GM18951 (cell line): ENCODE results near the gene DERA.
"Not testable (repeated sequence)": the region's sequence is repeated elsewhere in the genome, so short reads cannot be mapped to it uniquely, and the experiment has no call there.

Source experiments
- POLR2A ChIP-seq: IDR thresholded peaks from 4 replicates; pipeline ENCODE4 v1.6.1; 2011; ENCODE audit warnings: mild to moderate bottlenecking; ENCODE audit not compliant: insufficient read length, insufficient read depth; ENCODE audit errors: extremely low read depth
- in situ Hi-C: fragments of 300-500 bp; cut with MboI; formaldehyde crosslinking; loops from one replicate; pipeline ENCODE4 v1.12.0; 2022; ENCODE audit warnings: low sequenced_read_pairs, mixed read lengths, inconsistent platforms; ENCODE audit not compliant: unreplicated experiment

The DERA gene

GRCh38 chr12:15984097-15984800 lies 73.1 kb downstream of the DERA start:
- in situ Hi-C loops = no loop called here
- TF ChIP-seq POLR2A = no peak

- in situ Hi-C loops = no loop called here
- TF ChIP-seq POLR2A = no peak
These were observed 73.8 kb downstream of the DERA start for GRCh38 chr12:15984963-15985362.

DNA sequence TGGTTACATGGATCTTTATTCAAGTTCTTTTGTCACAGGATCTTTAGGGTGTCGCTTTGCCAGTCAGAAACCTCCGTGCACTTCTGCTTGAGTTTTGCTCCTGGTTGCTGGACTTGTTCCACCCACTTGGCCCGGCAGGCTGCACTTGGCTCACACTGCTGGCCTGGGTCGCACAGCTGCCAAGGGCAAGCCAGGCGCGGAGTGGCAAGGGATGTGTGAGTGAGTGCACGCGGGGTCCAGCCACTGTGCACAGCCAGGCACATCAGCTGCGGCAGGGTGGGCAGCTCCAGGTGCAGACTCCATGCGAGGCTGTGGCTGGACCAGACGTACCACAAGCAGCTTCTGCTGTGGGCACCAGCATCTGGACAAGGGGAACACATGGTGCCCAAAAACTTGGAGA lies 76.6 kb downstream of the DERA start:
- in situ Hi-C loops = no loop called here
- no peak for TF ChIP-seq POLR2A

- in situ Hi-C loops = no loop called here
- TF ChIP-seq POLR2A = no peak
These were observed 78.0 kb downstream of the DERA start for GRCh38 chr12:15988983-15989755.

GRCh38 chr12:15995801-15996200 lies 84.7 kb downstream of the DERA start:
- TF ChIP-seq POLR2A = no peak
- in situ Hi-C loops = no loop called here

GRCh38 chr12:15996254-15996653 lies 85.1 kb downstream of the DERA start:
- in situ Hi-C loops = no loop called here
- TF ChIP-seq POLR2A = no peak

DNA sequence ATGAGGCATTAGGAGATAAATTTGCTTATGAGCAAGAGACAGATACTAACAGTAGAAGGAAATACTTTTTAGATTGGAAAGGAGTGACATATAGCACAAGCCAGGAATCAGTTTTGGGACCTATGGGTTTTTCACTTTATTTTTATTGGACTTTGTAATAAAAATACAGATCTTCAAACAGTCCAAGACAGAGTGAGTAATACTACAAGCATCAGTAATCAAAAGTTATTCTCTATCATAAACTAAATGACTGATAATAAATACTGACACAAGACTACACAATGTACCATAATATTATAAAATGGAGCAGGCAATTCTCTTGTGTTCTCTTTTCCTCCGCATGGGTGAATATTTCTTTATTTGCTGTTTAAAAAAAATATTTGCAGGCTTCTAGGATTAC lies 85.8 kb downstream of the DERA start:
- no peak for TF ChIP-seq POLR2A
- in situ Hi-C loops = no loop called here

DNA sequence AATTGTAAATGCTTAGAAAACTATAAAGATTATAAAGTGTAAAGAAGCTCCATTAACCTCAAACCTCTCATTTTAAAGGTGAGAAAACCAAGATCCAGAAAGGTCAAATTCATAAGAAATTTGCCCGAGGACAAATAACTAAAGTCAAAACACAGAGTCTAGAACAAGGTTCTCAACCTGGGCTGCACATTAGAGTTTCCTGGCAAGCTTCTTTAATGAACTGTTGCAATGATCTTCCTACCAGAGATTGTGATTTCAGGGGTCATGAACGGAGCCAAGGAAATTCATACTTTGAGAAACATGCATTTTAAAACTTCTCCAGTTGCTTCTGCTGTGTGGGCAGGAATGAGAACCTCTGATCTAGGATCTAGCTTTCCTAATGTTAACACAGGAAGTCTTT lies 86.8 kb downstream of the DERA start:
- in situ Hi-C loops = no loop called here

DNA sequence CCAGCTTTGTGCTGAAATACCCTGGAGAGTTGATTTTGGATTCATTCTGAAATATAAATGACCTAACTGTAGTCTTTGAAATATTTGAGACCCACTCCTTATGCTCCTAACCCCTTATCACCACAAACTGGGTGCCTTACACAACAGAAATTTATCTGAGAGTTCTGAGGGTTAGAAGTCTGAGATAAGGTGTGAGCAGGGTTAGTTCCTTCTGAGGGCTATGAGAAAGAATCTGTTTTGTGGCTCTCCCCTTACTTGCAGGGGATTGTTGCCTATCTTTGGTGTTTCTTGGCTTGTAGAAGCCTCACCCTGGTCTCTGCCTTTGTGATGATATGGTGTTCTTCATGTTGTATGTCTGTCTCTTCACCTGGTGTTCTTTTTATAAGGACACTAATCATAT lies 91.7 kb downstream of the DERA start:
- in situ Hi-C loops = no loop called here
- no peak for TF ChIP-seq POLR2A

More for the DNA sequence above, 86.8 kb downstream of the DERA start:
- TF ChIP-seq POLR2A = no peak

- TF ChIP-seq POLR2A = no peak
- in situ Hi-C loops = no loop called here
These were observed 92.3 kb downstream of the DERA start for GRCh38 chr12:16003460-16003859.

- in situ Hi-C loops = no loop called here
- no peak for TF ChIP-seq POLR2A
These were observed 95.6 kb downstream of the DERA start for GRCh38 chr12:16006752-16007151.

- in situ Hi-C loops = no loop called here
- no peak for TF ChIP-seq POLR2A
These were observed 97.3 kb downstream of the DERA start for GRCh38 chr12:16008421-16008824.

- no peak for TF ChIP-seq POLR2A
- in situ Hi-C loops = no loop called here
These were observed 101.0 kb downstream of the DERA start for GRCh38 chr12:16012117-16012516.

DNA sequence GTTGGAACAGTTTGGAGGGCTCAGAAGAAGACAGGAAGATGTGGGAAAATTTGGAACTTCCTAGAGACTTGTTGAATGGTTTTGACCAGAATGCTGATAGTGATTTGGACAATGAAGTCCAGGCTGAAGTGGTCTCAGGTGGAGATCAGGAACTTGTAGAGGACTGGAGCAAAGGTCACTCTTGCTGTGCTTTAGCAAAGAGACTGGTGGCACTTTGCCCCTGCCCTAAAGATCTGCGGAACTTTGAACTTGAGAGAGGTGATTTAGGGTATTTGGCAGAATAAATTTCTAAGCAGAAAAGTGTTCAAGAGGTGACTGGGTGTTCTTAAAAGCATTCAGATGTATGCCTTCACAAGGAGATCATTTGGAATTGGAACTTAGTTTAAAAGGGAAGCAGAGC lies 102.6 kb downstream of the DERA start:
- in situ Hi-C loops = not testable (repeated sequence)

DNA sequence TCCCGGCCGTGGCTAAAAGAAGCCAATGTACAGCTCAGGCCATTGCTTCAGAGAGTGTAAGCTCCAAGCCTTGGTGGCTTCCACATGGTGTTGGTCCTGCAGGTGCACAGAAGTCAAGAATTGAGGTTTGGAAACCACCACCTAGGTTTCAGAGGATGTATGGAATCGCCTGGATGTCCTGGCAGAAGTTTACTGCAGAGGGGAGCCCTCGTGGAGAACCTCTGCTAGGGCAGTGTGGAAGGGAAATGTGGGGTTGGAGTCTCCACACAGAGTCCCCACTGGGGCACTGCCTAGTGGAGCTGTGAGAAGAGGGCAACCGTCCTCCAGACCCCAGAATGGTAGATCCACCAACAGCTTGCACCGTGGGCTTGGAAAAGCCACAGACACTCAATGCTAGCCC lies 103.3 kb downstream of the DERA start:
- in situ Hi-C loops = not testable (repeated sequence)
